HG03280 (cell line): ENCODE measurements around the gene FBXO44.

Experiments
- ATAC-seq: cut with Tn5 transposase; IDR thresholded peaks from one replicate; pipeline ENCODE4 v1.9.1; 2021; ENCODE audit warnings: mild to moderate bottlenecking, moderate library complexity; ENCODE audit not compliant: unreplicated experiment

The FBXO44 gene

GRCh38 chr1:11705596-11705995, 50.9 kb downstream of the FBXO44 start:
- no peak for ATAC-seq

- no peak for ATAC-seq
These were observed 51.6 kb downstream of the FBXO44 start for GRCh38 chr1:11706292-11706691.

DNA sequence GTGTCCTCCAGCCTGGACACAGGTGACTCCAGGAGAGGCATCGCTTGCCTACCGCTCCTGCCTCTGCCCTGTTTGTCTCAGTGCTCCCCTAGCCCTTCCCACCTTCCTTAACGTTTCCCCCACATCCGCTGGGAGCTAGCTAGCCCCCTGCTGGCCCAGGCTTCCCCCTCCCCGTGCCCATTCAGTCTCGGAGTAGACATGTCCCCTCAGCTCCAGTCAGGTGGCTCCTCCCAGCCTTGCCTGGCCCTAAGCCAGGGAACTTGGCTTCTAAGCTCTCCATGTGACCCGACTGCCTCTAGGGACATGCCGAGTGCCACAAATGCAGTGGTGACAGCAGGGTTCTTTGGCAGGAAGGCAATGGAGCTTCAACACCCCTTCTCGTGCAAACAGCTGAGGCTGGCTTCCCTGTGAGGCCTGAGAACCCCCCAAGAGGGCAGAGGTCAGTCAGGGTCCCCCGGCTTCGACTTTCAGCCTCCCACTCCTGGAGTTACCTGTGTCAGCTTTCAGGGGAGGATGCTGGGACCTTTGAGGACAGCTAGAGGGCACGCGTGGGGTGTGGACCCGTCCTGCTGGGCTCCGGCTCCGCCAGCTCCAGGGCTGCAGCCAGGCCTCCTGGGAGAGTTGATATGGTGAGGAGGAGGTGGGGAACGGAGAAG, 53.1 kb downstream of the FBXO44 start:
- ATAC-seq, result no peak

DNA sequence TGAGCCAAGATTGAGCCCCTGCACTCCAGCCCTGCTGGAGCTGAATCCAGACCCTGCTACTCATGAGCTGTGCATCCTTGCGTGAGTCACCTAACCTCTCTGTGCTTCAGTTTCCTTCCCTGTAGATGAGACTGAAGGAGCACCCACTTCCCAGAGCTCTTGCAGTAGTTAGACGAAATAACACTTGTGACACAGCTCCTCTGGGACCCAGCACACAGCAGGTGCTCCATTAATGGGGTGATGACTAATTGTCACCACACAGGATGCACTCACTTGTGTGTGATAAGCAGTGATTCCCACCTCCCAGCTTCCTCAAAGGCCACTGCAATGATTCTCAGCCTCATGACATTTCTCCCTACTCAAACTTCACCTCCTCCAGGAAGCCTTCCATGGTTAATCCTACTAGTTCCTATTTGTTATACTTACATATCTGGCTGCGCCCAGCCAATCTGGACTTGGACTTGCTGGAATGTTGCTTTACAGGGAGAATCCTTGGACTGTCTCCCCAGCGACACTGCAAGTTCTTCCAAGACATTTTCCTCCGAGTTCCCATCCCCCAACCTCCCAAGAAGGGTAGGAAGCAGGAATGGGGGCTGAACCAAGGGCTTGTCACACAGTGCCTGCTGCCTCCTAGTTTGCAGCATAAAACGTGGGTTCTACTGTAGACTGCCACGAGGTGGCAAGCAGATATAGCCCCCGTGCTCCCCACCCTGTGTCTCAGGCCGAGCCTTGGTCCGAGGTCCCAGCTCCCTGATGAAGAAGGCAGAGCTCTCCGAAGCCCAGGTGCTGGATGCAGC, 54.1 kb downstream of the FBXO44 start:
- ATAC-seq, result no peak

GRCh38 chr1:11711490-11711889, 56.8 kb downstream of the FBXO44 start:
- ATAC-seq, result no peak

- no peak for ATAC-seq
These were observed 57.6 kb downstream of the FBXO44 start for GRCh38 chr1:11712285-11712684.
